Measurements from ENCODE around the gene PHACTR1. TPM values are rescaled to one million over a fixed set of nuclear protein-coding genes. Genes with fewer than 3 reads are reported as not detected.
A peak's percentile ranks its signal among the peaks of the same experiment; 100 is the strongest.

PHACTR1 gene
- total RNA-seq, 1 donor from 2014 or later: 8.4 TPM

- peak in 1 of 2 donors; percentile 34 for DNase-seq (ENCODE audit: low spot score in 2 of 2)
- TF ChIP-seq CTCF (IDR thresholded peaks at IDR 0.05): no peak
- Histone ChIP-seq H3K9me3 (no peaks in the 10 kb centered on the region), H3K4me1 (peaks cover 0 to 6% of the 10 kb centered on the region in 2 donors), H3K27me3 (no peaks in the 10 kb centered on the region), H3K27ac (no peak overlapping the region), H3K4me3 (no peak overlapping the region), H3K36me3 (peaks cover 1 to 33% of the 10 kb centered on the region in 2 donors)
- intact Hi-C loops (cut with DNase I): no loop called here
Measured at GRCh38 chr6:13212538-13212937, 496.0 kb downstream of the PHACTR1 start.

DNA sequence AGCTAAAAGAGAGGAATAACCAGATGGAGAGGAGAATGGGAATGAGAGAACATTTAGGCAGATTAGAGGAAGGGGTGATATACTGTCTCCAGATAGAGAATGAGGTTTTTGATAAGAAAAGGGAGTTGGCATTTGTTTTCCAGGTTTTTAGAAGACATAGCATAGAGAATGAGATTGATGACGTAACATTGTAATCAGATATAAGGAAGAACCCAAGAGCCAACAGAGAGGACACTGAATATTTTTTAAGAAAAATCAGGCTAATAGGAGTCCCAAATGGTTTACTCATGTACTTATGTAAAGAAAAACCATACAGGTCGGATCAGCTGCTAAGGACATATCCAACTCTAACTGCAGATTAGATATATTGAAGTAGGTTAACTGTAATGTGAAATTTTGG lies 498.8 kb downstream of the PHACTR1 start:
- peaks cover 0 to 13% of the 10 kb centered on the region in 2 donors for H3K4me1 ChIP-seq
- no peak for DNase-seq (ENCODE audit: low spot score in 2 of 2)
- peaks cover under 1 to 30% of the 10 kb centered on the region in 2 donors for H3K36me3 ChIP-seq
- no peak overlapping the region for H3K4me3 ChIP-seq
- TF ChIP-seq CTCF (IDR thresholded peaks at IDR 0.05): no peak
- H3K27ac ChIP-seq: peak overlapping the region in 1 of 2 donors; percentile 3
- H3K27me3 ChIP-seq: no peaks in the 10 kb centered on the region
- intact Hi-C loops (cut with DNase I): no loop called here
- H3K9me3 ChIP-seq: no peaks in the 10 kb centered on the region

DNA sequence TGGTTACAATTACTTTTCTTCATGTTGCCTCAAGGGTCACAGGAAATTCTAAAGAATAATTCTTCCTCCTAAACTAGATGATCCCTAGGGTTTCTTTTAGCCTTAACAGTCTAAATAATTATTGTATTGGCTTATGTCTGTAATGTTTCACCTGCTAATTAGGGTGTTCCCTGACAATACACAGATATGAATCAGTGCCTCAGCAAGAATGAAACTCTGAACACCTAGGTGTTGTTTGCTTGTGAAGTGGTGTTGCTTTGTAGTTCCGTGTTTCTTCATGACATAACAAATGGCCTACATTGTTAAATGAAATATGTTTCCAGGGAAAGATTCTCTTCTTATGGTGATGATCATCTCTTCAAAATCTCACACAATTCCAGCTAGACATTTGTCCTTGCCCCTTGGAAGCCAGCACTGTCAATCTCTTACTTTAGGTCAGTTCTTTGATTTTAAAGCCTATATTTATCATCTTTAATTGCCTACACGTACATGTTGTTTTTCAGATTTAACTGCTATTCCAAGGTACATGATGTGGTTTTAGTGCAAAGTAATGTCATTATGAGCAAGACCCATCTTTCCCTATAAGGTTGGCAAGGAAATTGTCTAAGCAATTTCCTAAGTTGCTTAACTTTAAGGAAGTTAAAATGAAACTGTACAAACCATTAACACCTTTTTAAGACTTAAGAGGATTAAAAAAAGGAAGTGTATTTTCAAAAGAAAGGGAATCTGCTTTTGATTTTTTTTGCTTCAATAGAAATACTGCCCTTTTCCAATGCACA lies 499.9 kb downstream of the PHACTR1 start:
- Histone ChIP-seq H3K4me3 (no peak overlapping the region), H3K27me3 (no peaks in the 10 kb centered on the region), H3K27ac (peak overlapping the region; percentile 56 to 61), H3K9me3 (no peaks in the 10 kb centered on the region), H3K36me3 (peaks cover 4 to 30% of the 10 kb centered on the region in 2 donors), H3K4me1 (peaks cover 0 to 13% of the 10 kb centered on the region in 2 donors)
- intact Hi-C loops (cut with DNase I): no loop called here
- no peak for DNase-seq (ENCODE audit: low spot score in 2 of 2)
- TF ChIP-seq CTCF (IDR thresholded peaks at IDR 0.05): no peak

DNA sequence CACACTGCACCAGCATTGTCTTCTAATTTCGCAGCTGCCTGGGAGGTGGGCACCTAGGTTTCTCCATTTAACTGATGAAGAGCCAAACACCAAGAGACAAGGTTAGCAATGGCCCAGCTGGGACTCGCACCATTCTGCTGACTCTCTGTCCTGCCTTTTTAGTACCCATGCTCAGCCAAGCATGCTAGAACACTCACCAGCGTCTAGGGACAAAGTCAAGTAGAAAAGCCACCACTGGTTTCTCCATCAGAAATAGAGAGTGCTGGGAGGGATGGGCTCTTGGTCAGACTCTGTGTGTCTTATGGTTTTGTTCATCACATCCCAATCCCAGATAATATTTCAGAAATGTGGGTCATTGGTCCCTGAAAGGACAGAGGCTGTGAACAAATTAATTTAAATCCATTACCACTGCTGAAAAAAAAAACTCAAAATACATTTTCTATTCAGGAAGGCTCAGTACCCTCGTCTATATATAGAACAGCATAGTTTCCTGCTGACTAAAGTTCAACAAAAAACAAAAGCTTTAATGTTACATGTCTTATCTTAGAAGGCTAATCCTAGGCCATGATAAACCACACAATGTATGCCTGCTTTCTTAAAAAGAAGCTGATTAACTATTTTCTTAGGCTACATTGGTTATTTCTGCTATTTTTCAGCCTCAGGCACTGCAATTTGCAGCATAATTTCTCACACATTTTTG lies 500.8 kb downstream of the PHACTR1 start:
- intact Hi-C loops (cut with DNase I): no loop called here
- H3K4me1 ChIP-seq: peaks cover 0 to 13% of the 10 kb centered on the region in 2 donors
- TF ChIP-seq CTCF (IDR thresholded peaks at IDR 0.05): no peak
- peaks cover 6 to 22% of the 10 kb centered on the region in 2 donors for H3K36me3 ChIP-seq
- no peak for DNase-seq (ENCODE audit: low spot score in 2 of 2)
- peak overlapping the region; percentile 56 to 61 for H3K27ac ChIP-seq
- no peak overlapping the region for H3K4me3 ChIP-seq
- H3K9me3 ChIP-seq: no peaks in the 10 kb centered on the region
- no peaks in the 10 kb centered on the region for H3K27me3 ChIP-seq

GRCh38 chr6:13220266-13220665 lies 503.7 kb downstream of the PHACTR1 start:
- no peak for TF ChIP-seq CTCF (IDR thresholded peaks at IDR 0.05)
- H3K27me3 ChIP-seq: no peaks in the 10 kb centered on the region
- H3K27ac ChIP-seq: no peak overlapping the region
- no peak overlapping the region for H3K4me3 ChIP-seq
- no peak for DNase-seq (ENCODE audit: low spot score in 2 of 2)
- H3K9me3 ChIP-seq: no peaks in the 10 kb centered on the region
- intact Hi-C loops (cut with DNase I): no loop called here
- H3K4me1 ChIP-seq: peaks cover 0 to 13% of the 10 kb centered on the region in 2 donors
- peaks cover 12% of the 10 kb centered on the region in 2 donors for H3K36me3 ChIP-seq

All from ascending aorta (tissue), 2 donors.